GM23248 (cell line): ENCODE measurements around the gene AHSG. TPM values are rescaled to one million over a fixed set of nuclear protein-coding genes. Genes with fewer than 3 reads are reported as not detected.

ENCODE experiments used
- DNase-seq: peaks from one replicate; pipeline ENCODE4 v3.0.0-alpha.2; 2015
- H2AFZ ChIP-seq: fragments of 200-600 bp; sonication (generic); 2 replicates; pipeline ENCODE4 v1.6.1; 2016; ENCODE audit warnings: antibody characterized with exemption
- H3F3A ChIP-seq: fragments of 200-600 bp; sonication (generic); 2 replicates; pipeline ENCODE4 v1.6.1; 2016; ENCODE audit warnings: mild to moderate bottlenecking, antibody characterized with exemption, mixed run types; ENCODE audit not compliant: insufficient read depth
- H3K27ac ChIP-seq: fragments of 200-600 bp; sonication (generic); 2 replicates; pipeline ENCODE4 v1.5.1; 2016; ENCODE audit warnings: mild to moderate bottlenecking
- H3K27me3 ChIP-seq: fragments of 200-600 bp; sonication (generic); replicated peaks from 2 replicates; pipeline ENCODE4 v1.6.1; 2016; ENCODE audit warnings: mild to moderate bottlenecking; ENCODE audit not compliant: insufficient read depth
- H3K36me3 ChIP-seq: fragments of 200-600 bp; sonication (generic); 2 replicates; pipeline ENCODE4 v1.6.1; 2016; ENCODE audit warnings: low read depth, mild to moderate bottlenecking
- H3K4me1 ChIP-seq: fragments of 200-600 bp; sonication (generic); 2 replicates; pipeline ENCODE4 v1.6.1; 2016; ENCODE audit warnings: mild to moderate bottlenecking; ENCODE audit not compliant: insufficient read depth
- H3K4me2 ChIP-seq: fragments of 200-600 bp; sonication (generic); one replicate; pipeline ENCODE4 v1.6.1; 2016; ENCODE audit warnings: mild to moderate bottlenecking; ENCODE audit not compliant: unreplicated experiment
- H3K4me3 ChIP-seq: fragments of 200-600 bp; sonication (generic); 2 replicates; pipeline ENCODE4 v1.5.1; 2016; ENCODE audit warnings: mild to moderate bottlenecking
- H3K79me2 ChIP-seq: fragments of 200-600 bp; sonication (generic); 2 replicates; pipeline ENCODE4 v1.6.1; 2016; ENCODE audit warnings: mild to moderate bottlenecking; ENCODE audit not compliant: insufficient read depth
- H3K9ac ChIP-seq: fragments of 200-600 bp; sonication (generic); 2 replicates; pipeline ENCODE4 v1.6.1; 2016; ENCODE audit warnings: mild to moderate bottlenecking
- H3K9me2 ChIP-seq: fragments of 200-600 bp; sonication (generic); 2 replicates; pipeline ENCODE4 v1.6.1; 2016; ENCODE audit warnings: mixed run types, mild to moderate bottlenecking, moderate library complexity; ENCODE audit not compliant: insufficient read depth
- H3K9me3 ChIP-seq: fragments of 200-600 bp; sonication (generic); one replicate; pipeline ENCODE4 v1.6.1; 2017; ENCODE audit warnings: low read depth
- H4K20me1 ChIP-seq: fragments of 200-600 bp; sonication (generic); 2 replicates; pipeline ENCODE4 v1.6.0; 2016; ENCODE audit not compliant: insufficient read depth
- EZH2 ChIP-seq: fragments of 200-600 bp; sonication (generic); IDR thresholded peaks from 2 replicates; pipeline ENCODE4 v1.6.1; 2018; ENCODE audit warnings: antibody characterized with exemption, mild to moderate bottlenecking; ENCODE audit not compliant: insufficient read depth, poor library complexity, severe bottlenecking
- EZH2phosphoT487 ChIP-seq: fragments of 200-600 bp; sonication (generic); IDR thresholded peaks from 2 replicates; pipeline ENCODE4 v1.6.1; 2018; ENCODE audit warnings: antibody characterized with exemption, moderate library complexity, mild to moderate bottlenecking, low read depth; ENCODE audit not compliant: insufficient read depth
- WGBS, 2 experiments: methylation state at CpG; one replicate each; pipeline ENCODE4 v1.1.6; 2015 to 2017; ENCODE audit warnings: low lambda C conversion rate in 2 of 2, low coverage in 1 of 2; ENCODE audit errors: missing lambda C conversion rate in 2 of 2; 5-methylcytosine and 5-hydroxymethylcytosine counted together
- in situ Hi-C: fragments of 300-500 bp; cut with MboI; formaldehyde crosslinking; loops from 2 replicates; pipeline ENCODE4 v1.15.0; 2020
- polyA plus RNA-seq: library from polyadenylated mRNA; unstranded; fragments of >200 nt; fragmentation: Nextera tagmentation; extraction: Ambion mirVana; gene quantifications from 2 replicates; pipeline ENCODE4 v1.2.1, GENCODE V29; 2016
- total RNA-seq: library from RNA; depleted of rRNA; stranded (reverse); fragments of >200 nt; shearing (Covaris generic); gene quantifications from 2 replicates; pipeline ENCODE4 v1.2.3, GENCODE V29; 2014

Gene AHSG
- total and polyA plus RNA-seq, 2 experiments from 2014 or later = not detected

- H3K9me2 ChIP-seq = no peaks in the 10 kb centered on the region
- H3K79me2 ChIP-seq = no peaks in the 10 kb centered on the region
- peaks cover 12% of the 10 kb centered on the region; the same call in 1 of the 2 replicates for H3K27me3 ChIP-seq
- no peaks in the 10 kb centered on the region for H3F3A ChIP-seq
- no peak overlapping the region for H3K4me2 ChIP-seq
- no peak for DNase-seq
- no peaks in the 10 kb centered on the region for H3K9me3 ChIP-seq
- in situ Hi-C loops = no loop called here
- H4K20me1 ChIP-seq = no peaks in the 10 kb centered on the region
- no peaks in the 10 kb centered on the region for H3K36me3 ChIP-seq
- TF ChIP-seq EZH2phosphoT487 (no peak), EZH2 (no peak)
- H3K9ac ChIP-seq = no peak overlapping the region
- no peak overlapping the region for H2AFZ ChIP-seq
- no peak overlapping the region for H3K27ac ChIP-seq
- no peak overlapping the region for H3K4me3 ChIP-seq
- 17 to 21% methylated on average over 7 of the region's 7 CpGs for WGBS, 2 experiments
- H3K4me1 ChIP-seq = no peaks in the 10 kb centered on the region
Observed at GRCh38 chr3:186653080-186653707, 40.3 kb downstream of the AHSG start.

DNA sequence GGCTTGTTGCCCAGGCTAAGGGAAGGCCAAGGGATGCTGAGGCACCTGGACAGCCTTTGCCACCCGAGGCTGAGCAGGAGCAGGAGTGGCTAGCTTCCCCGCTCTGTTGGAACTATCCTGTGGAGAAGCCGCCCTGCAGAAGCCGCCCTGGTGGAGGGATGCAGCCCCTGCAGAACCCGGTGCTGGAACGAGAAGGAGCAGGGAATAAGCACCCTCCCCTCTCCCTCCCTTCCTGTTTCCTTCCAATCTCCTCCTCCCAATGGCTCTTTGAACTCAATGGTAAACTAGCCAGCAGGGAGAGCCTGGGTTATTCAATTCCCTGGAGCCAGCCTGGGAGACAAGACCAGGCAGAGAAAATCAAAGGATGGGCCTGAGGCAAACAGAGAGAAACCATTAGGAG is 41.1 kb downstream of the AHSG start:
- Histone ChIP-seq H3K9me3 (no peaks in the 10 kb centered on the region), H3K27ac (no peak overlapping the region), H4K20me1 (no peaks in the 10 kb centered on the region), H2AFZ (no peak overlapping the region), H3K9ac (no peak overlapping the region), H3K9me2 (no peaks in the 10 kb centered on the region), H3K27me3 (peaks cover 12% of the 10 kb centered on the region; the same call in 1 of the 2 replicates), H3K79me2 (no peaks in the 10 kb centered on the region), H3K4me3 (no peak overlapping the region), H3K4me1 (no peaks in the 10 kb centered on the region), H3K36me3 (no peaks in the 10 kb centered on the region), H3F3A (no peaks in the 10 kb centered on the region), H3K4me2 (no peak overlapping the region)
- in situ Hi-C loops = no loop called here
- 20 to 22% methylated on average over 6 of the region's 6 CpGs for WGBS, 2 experiments
- no peak for TF ChIP-seq EZH2phosphoT487
- no peak for TF ChIP-seq EZH2
- no peak for DNase-seq

DNA sequence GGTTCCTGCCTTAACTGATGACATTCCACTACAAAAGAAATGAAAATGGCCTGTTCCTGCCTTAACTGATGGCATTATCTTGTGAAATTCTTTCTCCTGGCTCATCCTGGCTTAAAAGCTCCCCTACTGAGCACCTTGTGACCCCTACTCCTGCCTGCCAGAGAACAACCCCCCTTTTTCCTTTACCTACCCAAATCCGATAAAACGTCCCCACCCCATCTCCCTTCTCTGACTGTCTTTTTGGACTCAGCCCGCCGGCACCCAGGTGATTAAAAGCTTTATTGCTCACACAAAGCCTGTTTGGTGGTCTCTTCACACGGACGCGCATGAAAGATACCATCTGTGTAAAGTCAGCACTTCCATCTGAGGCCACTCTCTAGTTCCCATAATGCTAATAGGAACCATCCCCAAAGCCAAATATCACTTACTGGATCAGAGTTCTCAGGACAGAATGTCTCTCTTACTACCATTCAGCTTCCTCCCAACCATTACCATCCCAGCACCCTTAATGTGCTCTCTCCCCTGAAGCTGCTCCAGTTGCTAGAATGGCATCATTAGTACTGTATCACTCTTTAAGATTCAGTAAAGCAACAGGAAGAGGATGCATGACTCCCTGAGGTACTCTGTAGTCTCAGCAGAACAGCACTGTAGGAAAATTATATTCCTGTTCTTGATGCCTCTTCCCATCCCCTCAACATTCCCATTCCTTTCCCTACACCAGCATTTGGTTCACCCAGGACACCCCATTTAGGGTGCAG is 50.7 kb downstream of the AHSG start:
- no peaks in the 10 kb centered on the region for H3F3A ChIP-seq
- H3K9me3 ChIP-seq = no peaks in the 10 kb centered on the region
- H2AFZ ChIP-seq = no peak overlapping the region
- H3K27ac ChIP-seq = no peak overlapping the region
- in situ Hi-C loops = no loop called here
- no peak overlapping the region for H3K4me2 ChIP-seq
- 1 to 2% methylated on average over 7 of the region's 7 CpGs for WGBS, 2 experiments
- H3K27me3 ChIP-seq = peaks cover 18% of the 10 kb centered on the region
- H3K79me2 ChIP-seq = no peaks in the 10 kb centered on the region
- H3K9ac ChIP-seq = no peak overlapping the region
- no peak for DNase-seq
- H3K9me2 ChIP-seq = no peaks in the 10 kb centered on the region
- no peak overlapping the region for H3K4me3 ChIP-seq
- H4K20me1 ChIP-seq = no peaks in the 10 kb centered on the region
- H3K4me1 ChIP-seq = no peaks in the 10 kb centered on the region
- no peak for TF ChIP-seq EZH2
- TF ChIP-seq EZH2phosphoT487 = no peak
- H3K36me3 ChIP-seq = no peaks in the 10 kb centered on the region

- no peaks in the 10 kb centered on the region for H3K9me2 ChIP-seq
- no peak overlapping the region for H3K9ac ChIP-seq
- no peaks in the 10 kb centered on the region for H3K4me1 ChIP-seq
- H3K4me2 ChIP-seq = no peak overlapping the region
- no peak overlapping the region for H3K27ac ChIP-seq
- no peaks in the 10 kb centered on the region for H3F3A ChIP-seq
- no peak for DNase-seq
- no peaks in the 10 kb centered on the region for H3K36me3 ChIP-seq
- H3K4me3 ChIP-seq = no peak overlapping the region
- TF ChIP-seq EZH2phosphoT487 (no peak), EZH2 (no peak)
- H3K79me2 ChIP-seq = no peaks in the 10 kb centered on the region
- H4K20me1 ChIP-seq = no peaks in the 10 kb centered on the region
- H3K27me3 ChIP-seq = peaks cover 18% of the 10 kb centered on the region
- in situ Hi-C loops = no loop called here
- no peaks in the 10 kb centered on the region for H3K9me3 ChIP-seq
- no peak overlapping the region for H2AFZ ChIP-seq
Observed at GRCh38 chr3:186664119-186664495, 51.2 kb downstream of the AHSG start.
